Dermis microvascular lymphatic vessel endothelial cell (primary cell): ENCODE measurements around the gene ATP6V0E1. TPM values are rescaled to one million over a fixed set of nuclear protein-coding genes. Genes with fewer than 3 reads are reported as not detected.
"Not testable (repeated sequence)": the region's sequence is repeated elsewhere in the genome, so short reads cannot be mapped to it uniquely, and the experiment has no call there.

Source experiments
- DNase-seq, 2 donors: peaks; one replicate each; pipeline versions ENCODE4 v3.0.0 to v3.0.0-alpha.2; 2010; ENCODE audit warnings: low read depth in 2 of 2
- total RNA-seq: library from RNA; depleted of rRNA; stranded (reverse); fragments of >200 nt; gene quantifications from 2 replicates; pipeline ENCODE4 v1.2.1, GENCODE V29; 2014

The ATP6V0E1 gene
- total RNA-seq, 1 donor from 2014 or later, result 336 TPM

- no peak for DNase-seq
Measured at GRCh38 chr5:173001229-173001841, 17.8 kb downstream of the ATP6V0E1 start.

DNA sequence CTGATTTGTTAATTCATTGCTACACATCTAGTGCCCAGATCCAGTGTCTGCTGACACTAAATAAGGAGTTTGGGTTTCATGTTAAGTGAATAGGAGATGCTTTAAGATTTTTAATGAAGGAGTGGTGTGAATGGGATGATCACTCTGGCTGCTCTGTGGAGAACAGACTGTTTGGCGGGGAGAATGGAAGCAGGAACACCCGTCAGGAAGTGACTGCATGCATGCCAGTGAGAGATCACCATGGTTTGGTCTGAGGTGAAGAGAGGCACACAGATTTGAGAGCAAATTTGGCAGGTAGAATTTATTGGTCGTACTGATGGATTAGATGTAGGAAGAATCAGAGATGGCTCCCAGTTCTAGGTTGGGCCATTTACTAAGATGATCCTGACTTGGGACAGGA is 19.8 kb downstream of the ATP6V0E1 start:
- peak in 1 of 2 donors; percentile 48 for DNase-seq

- no peak for DNase-seq
Measured at GRCh38 chr5:173004013-173004412, 20.4 kb downstream of the ATP6V0E1 start.

DNA sequence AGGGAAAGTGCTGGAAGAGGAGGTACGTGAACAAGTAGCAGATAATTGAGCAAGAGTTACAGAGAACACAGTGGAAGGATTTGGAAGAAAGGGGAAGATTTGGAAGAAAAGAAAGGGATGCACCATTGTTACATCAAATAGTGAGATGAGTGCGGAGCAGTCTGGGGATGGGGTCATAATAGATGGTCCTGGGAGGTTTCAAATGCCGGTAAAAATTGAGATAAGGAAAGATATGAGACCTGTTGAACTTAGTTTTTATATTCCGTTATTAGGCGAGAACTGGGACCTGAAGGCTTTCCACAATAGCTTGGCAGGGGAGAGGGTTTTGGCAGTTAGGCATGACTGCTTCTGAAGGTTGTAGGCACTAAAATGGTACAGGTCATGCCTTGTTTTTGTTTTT is 20.9 kb downstream of the ATP6V0E1 start:
- DNase-seq, result no peak

DNA sequence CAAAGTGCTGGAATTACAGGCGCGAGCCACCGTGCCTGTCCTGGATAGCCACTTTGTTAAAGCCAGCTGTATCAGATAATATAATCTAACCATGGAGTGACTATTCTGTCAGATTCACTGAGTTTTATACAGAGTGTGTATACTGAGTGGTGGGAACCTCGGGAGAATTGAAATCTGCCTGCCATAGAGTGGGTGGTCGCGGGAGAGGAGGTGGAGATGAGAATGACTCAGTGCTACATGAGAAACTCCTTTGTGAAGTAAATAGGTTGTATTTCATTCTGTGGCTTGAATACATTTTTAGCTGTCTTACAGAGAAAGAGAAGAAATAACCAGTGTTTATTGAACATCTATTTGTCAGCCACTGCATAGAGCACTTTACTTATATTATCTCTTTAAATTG is 26.4 kb downstream of the ATP6V0E1 start:
- no peak for DNase-seq

GRCh38 chr5:173010547-173011464 is 27.2 kb downstream of the ATP6V0E1 start:
- peak; percentile 61 to 80 for DNase-seq

DNA sequence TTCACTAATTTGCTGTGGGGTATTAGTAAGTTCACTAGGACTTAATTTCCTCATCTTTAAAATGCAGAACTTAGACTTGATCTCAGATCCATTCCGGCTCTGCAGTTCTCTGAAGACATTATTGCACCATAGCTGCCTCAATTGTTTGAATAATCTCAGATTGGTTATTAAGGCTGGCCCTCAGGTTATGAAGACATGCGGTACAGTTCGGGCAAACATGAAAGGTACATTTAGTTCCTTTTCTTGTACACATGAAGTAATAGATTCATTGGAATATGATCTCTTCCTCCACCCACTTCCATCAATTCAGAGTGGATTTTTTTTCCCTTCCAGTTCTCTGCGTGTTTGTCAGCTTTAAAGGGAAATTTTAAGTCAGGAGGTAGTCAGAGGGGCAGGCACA is 28.0 kb downstream of the ATP6V0E1 start:
- no peak for DNase-seq

DNA sequence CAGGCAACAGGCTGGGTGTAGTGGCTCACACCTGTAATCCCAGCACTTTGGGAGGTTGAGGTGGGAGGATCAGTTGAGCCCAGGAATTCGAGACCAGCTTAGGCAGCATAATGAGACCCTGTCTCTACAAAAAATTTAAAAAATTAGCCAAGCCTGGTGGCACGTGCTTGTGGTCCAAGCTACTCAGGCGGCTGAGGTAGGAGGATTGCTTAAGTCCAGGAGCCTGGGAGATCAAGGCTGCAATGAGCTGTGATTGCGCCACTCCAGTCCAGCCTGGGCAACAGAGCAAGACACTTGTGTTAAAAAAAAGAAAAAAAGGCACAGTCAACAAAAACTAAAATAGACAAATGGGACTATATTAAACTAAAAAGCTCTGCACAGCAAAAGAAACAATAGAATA is 29.3 kb downstream of the ATP6V0E1 start:
- no peak for DNase-seq

DNA sequence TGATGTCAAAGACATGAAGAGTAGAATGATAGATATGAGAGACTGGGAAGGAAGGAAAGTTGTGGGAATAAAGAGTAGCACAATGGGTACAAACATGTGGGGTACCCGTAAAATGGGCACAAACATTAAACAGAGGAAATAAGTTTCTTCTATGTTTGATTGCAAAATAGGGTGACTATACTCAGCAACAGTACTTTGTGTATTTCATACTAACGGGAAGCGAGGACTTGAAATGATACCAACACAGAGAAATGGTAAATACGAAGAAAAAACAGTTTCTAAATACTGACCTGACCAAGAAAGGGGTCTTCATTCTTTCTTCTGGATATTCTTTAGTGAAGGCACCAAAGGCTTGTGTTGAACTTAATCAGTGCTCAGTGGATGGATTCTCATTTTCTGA is 31.1 kb downstream of the ATP6V0E1 start:
- no peak for DNase-seq

GRCh38 chr5:173015192-173015591 is 31.6 kb downstream of the ATP6V0E1 start:
- no peak for DNase-seq

- DNase-seq, result no peak
Measured at GRCh38 chr5:173015598-173016455, 32.3 kb downstream of the ATP6V0E1 start.

DNA sequence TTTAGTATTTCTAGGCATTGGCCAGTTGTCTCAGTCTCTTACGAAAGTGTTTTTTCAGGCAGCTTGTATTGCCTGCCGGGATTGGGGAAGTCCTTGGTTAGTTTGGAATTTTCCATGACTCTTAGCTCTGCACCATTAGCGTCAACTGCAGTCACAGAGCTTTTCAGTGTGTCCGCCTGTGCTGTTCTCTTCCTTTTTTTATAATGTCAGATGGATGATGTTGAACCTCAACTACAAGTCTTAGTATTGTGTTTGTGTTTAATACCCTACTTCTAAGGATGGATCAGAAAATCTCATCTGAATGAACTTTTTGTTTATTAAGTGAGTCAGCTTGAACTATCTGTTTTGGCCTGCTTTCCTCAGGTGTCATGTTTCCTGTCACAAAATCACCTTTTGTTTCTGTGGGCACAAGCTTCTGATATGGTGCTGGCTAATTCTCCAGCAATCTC is 33.1 kb downstream of the ATP6V0E1 start:
- peak; percentile 85 to 88 for DNase-seq

DNA sequence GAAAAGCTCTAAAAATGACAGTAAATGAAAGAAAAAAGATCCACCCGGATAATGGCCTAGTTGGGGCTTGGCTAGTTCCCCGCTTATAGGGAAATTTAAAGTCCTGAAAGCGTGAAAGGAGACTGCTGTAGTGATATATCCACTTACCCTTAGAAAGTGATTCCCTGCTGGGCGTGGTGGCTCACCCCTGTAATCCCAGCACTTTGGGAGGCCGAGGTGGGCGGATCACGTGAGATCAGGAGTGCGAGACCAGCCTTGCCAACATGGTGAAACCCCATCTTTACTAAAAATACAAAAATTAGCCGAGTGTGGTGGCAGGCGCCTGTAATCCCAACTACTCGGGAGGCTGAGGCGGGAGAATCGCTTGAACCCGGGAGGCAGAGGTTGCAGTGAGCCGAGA is 33.5 kb downstream of the ATP6V0E1 start:
- DNase-seq, result not testable (repeated sequence)

DNA sequence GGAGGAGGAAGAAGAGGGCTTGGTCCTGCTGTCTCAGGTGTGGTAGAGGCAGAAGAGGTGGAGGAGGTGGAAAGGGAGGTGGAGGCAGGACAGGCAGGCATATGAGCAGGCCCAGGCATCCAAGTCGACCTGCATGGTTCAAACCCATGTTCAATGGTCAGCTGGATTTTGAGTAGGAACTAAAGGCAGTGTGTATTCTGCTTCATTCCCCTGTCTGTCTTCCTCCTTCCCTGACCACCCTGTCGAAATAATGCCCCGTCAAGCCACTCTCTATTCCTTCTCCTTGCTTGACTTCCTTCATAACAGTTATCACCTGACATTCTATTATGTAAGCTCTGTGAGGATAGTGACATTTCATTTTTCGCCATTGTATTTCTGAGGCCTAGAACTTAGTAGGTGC is 34.8 kb downstream of the ATP6V0E1 start:
- no peak for DNase-seq

DNA sequence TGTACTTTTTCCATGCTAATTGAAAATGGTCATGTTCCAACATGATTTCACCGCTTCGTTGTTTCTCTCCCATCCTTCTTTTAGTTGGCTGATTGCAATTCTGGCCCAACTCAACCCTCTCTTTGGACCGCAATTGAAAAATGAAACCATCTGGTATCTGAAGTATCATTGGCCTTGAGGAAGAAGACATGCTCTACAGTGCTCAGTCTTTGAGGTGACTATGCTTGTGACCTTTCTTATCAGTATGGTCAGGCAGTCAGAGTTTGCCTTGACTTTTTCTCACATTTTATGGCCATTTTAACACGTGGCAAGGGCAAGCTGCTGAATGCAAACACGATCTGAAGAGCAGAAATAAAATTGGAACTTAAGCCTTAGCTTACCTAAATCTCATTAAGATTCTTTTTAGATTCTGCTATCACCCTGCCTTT is 36.6 kb downstream of the ATP6V0E1 start:
- DNase-seq, result no peak

DNA sequence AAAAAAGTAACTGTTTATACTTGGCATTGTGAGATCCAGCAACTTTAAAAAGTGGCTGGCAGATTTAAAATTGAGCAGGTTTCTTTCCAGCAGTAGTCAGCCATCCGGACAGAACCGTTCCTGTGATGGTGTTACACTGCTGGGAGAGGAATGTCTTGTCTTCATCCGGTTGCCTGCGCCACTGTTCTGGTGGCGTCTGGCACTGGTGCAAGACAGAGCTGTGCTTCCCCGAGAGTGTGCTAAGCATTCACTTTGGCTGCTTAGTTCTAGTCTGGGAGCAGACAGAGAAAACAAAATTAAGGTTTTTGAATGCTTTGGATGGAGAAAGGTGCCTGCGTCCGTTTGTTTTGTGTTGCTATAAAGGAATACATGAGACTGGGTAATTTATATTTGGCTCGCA is 37.1 kb downstream of the ATP6V0E1 start:
- DNase-seq, result no peak

DNA sequence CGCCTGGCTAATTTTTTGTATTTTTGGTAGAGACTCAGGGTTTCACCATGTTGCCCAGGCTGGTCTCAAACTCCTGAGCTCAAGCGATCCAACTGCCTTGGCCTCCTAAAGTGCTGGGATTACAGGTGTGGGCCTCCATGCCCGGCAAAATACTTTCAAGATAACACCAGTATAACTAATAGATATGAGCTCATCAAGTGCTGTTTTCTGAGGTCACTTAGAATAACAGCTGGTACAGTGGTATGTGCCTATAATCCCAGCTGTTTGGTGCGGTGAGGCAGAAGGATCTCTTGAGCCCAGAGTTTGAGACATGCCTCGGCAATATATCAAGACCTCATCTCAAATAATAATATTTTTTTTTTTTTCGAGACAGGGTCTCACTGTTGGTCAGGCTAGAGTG is 42.1 kb downstream of the ATP6V0E1 start:
- no peak for DNase-seq

DNA sequence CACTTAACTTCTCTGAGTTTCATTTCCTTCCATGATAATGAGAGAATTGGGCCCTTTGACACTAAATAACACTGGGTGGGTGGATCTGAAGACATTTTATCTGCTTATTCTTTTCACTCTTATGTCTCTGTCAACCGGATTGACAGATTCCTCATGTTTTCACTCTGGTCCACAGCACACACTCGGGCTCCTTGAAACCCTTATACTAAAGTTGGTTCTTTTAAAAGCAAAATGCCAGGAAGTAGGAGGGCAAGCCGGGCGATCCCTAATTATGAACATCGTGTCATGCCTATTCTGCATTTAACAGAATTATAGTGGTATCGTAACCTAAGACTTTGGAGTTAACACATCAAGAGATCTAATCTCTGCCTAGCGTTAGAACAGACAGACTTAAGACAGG is 44.3 kb downstream of the ATP6V0E1 start:
- DNase-seq, result no peak

DNA sequence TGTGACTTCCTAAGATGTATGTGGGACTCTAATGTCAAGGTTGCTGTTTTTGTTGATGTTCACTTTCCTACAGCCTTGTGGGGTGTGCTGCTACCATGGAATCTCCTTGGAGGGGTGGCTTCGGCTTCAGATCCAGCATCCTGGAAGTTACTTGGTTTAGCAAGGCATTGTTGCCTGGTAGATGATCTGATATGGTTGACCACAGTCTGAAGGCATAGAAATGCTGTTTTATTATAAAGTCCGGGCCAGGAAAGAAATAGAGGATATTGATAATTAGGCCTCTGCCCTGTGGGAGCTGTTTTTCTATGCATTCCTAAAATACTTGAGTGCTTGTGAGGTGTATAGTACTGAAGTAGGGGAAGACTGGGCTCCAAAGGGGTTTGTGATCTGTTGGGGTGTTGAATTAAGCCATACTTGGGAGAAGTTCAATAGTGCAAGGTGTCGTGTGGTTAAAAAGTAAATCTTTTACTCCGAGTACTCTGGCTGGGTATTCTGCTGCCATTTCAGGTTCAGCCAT is 45.3 kb downstream of the ATP6V0E1 start:
- DNase-seq, result no peak

GRCh38 chr5:173029499-173029921 is 45.9 kb downstream of the ATP6V0E1 start:
- peak; percentile 34 to 66 for DNase-seq

GRCh38 chr5:173032096-173032495 is 48.5 kb downstream of the ATP6V0E1 start:
- DNase-seq, result not testable (repeated sequence)

GRCh38 chr5:173032730-173033129 is 49.2 kb downstream of the ATP6V0E1 start:
- no peak for DNase-seq
